HG03521 (cell line): Measurements from ENCODE around the gene MYO3B.
"Not testable (repeated sequence)": the region's sequence is repeated elsewhere in the genome, so short reads cannot be mapped to it uniquely, and the experiment has no call there.

Source experiments
- ATAC-seq: cut with Tn5 transposase; IDR thresholded peaks from one replicate; pipeline ENCODE4 v1.9.1; 2021; ENCODE audit warnings: mild to moderate bottlenecking, moderate library complexity; ENCODE audit not compliant: unreplicated experiment

MYO3B gene

DNA sequence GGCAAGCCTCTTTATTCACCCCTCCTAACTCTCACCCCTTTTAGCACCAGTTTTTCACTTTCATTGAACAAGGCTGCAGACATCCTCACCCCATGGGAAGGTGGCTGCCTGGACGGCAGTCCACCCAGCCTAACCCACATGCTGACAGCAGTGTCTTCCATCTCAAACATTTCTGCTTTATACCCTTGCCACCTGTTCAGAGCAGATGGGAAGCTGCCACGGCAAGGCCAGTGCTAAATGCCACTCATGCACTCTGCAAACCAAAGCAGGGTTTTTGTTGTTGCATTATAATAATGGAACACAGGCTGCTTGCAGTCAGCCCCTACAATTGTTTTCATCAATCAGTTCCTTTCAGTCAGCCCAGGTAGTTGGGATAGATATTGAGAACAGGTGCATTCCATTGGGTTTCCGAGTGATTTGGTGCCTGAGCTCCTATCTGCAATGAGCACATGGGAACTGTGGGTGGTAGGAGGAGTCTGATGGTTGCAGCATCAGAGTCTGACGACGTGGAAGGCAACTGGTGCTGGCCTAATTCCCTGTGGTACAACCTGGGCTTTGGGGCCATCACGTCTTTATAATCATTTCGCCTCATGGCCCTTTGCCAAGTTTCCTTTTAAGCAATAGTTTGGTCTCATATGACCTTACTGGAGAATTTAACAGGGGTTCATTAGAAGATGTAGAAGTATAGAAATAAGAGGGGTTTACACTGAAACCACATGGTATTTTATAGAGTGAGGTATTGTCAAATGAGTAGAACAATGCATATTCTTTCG, 284.7 kb downstream of the MYO3B start:
- no peak for ATAC-seq

DNA sequence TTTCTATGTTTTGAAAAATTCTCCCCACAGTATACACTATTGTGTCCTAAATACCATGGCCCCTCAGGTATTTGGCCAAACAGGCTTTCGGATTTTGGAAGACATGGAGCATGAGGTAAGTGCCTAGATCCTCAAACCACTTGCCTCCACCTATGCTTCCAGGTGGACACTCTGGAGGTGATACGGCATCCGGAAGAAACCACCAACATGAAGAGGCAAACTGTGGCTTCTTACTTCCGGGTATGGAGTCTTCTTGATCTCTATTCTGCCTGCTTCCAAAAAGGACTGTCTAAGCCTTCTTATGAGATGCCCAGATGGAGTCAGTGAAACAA, 285.2 kb downstream of the MYO3B start:
- ATAC-seq, result no peak

DNA sequence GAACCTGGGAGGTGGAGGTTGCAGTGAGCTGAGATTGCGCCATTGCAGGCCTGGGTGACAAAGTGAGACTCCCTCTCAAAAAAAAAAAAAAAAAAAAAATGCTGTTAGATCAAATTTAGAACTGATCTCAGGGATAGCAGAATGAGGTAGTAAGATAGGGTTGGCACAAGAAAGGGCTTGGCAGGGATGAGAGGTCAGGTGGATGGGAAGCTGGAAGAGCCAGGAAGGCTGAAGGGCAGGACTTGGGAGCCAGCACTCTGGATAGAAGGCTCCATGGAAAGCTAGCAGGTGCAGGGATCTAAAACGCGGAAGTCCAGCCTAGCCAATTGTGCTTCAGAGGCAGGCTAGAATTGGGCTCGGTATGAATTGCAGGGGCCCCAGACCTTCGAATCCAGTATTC, 286.3 kb downstream of the MYO3B start:
- no peak for ATAC-seq

DNA sequence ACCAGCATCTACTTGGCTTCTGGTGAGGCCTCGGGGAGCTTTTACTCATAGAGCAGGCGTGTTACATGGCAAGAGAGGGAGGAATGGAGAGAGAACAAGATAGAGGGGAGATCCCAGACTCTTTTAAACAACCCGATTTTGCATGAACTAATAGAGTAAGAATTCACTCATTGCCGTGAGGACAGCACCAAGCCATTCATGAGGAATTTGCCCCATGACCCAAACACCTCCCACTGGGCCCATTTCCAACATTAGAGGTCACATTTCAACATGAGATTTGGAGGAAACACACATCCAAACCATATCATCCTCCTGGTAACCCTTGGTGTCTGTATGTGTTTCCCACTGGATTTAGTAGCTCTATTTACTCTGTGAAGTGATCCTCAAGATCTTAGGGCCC, 287.3 kb downstream of the MYO3B start:
- ATAC-seq, result no peak

DNA sequence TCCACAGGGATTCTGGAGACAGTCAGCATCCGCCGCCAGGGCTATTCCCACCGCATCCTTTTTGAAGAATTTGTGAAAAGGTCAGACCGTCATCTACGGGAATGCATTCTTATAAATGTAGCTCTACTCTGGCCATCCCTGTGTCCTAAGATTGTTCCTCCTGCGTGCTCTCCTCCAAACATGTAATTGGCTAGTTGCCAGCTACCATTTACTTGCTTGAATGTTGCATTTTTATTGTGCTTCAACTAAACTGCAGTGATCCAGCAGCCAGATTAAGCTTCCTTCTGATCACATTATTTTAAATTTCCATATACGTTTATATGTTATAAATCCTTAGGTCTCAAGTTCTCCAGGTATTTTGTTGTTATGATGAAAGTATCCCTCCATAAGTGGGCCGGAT, 288.7 kb downstream of the MYO3B start:
- ATAC-seq, result no peak

DNA sequence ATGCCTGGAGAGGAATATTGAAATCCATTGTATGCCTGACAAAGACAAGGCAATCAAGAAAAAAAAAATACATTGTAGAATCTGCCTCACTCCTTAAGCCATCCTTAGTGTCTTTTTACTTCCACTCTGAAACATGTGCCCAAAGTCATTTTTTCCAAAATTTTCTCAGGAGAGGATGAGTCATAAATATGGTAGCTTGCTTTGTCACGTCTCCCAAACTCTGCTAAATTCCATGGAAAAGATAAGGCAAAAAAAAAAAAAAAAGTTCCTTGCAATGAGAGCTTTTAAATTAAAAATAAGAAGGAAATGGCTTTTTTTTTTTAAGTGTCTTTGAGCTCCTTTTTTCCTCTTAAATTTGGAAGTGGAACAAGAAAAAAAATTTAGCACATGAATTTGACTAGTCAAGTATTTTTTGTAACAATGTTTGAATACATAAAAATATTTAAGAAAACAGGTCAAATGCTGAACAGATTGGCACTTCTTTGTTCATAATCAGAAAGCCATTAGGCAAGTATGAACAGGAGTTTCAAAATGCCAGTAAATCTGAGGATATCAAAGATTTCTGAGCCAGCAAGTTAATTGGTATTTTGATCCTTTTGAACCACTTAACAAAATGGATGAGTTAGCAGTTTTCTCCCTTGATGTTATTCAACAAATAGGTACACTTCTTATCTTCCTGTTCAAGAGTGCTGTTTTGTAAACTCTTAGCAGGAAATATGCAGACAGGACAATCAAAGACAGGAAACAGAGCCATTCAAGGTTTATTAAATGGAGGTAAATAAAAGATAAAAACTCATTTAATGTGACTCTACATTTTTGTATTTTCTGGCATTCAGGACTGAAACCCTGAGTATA, 289.8 kb downstream of the MYO3B start:
- ATAC-seq, result no peak

DNA sequence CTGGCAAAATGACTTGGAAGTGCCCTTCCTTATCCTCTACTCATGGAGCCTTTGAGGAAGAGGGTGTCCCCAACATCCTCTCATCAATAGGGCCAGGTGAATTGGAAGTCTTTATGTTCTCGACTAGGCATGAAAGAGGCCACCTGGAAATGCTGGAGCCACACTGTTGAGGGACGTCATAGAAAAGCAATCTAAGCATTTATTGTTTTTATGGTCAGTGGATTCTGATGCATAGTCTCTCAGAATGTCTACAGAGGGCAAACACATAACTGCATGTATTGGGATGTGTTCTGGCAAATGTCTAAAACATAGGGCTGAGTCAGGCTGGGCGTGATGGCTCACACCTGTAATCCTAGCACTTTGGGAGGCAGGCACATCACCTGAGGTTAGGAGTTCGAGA, 290.6 kb downstream of the MYO3B start:
- no peak for ATAC-seq

DNA sequence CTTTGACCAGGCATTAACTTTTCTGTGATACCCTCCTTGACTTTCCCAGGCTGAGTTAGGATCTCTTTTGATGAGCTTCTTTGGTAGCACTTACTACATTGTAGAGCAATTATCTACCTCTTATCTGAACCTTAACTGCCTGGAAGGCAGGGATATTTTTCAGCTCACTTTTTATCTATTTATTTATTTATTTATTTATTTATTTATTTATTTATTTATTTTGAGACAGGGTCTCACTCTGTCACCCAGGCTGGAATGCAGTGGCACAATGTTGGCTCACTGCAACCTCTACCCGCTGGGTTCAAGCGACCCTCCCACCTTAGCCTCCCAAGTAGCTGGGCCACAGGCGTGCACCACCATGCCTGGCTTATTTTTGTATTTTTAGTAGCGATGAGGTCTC, 294.6 kb downstream of the MYO3B start:
- ATAC-seq, result not testable (repeated sequence)

DNA sequence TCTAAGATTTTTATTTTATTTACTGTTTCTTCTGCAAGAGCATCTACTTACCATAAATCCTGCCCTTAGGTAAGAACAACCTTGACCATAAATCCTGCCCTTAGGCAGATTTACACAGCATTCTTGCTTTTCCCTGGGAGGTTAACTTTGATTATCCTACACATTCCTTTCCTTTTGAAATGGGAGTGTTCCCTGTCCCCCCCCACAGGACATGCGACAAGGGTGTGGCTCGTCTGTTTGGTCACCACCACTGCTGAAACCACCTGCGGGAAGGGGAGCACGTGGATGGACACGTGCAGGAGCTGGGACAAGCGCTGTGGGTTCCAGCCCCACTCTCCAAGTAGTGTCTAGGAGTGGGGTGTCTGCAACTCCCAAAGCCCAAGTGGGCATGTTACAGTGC, 297.9 kb downstream of the MYO3B start:
- no peak for ATAC-seq

DNA sequence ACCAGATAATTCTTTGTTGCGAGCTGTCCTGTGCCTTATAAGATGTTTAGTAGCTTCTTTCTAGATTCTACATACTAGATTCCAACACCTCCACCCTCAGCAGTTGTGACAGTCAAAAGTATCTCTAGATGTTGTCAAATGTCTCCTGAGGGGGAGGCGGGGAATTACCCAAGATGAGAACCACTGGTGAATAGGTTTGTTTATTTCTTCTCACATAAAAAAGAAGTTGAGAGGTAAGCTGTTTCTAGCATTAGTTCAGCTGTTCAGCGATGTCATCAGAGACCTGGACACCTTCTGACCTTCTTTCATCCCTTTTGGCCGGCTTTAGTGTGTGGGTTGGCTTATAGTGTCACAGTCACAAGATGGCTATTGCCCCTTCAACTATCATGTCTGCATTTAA, 299.7 kb downstream of the MYO3B start:
- no peak for ATAC-seq

DNA sequence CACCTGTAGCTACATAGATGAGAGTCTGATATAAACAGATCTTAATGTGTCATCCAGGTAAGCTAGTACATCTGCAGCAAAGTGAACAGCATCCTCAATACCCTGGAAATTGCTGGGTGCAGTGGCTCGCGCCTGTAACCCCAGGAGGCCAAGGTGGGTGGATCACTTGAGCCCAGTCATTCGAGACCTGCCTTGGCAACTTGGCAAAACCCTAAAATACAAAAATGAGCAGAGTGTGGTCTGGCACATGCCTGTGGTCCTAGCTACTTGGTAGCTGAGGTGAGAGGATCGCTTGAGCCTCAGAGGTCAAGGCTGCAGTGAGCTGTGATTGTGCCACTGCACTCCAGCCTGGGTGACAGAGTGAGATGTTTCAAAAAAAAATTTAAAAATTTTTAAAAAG, 303.3 kb downstream of the MYO3B start:
- ATAC-seq, result no peak

DNA sequence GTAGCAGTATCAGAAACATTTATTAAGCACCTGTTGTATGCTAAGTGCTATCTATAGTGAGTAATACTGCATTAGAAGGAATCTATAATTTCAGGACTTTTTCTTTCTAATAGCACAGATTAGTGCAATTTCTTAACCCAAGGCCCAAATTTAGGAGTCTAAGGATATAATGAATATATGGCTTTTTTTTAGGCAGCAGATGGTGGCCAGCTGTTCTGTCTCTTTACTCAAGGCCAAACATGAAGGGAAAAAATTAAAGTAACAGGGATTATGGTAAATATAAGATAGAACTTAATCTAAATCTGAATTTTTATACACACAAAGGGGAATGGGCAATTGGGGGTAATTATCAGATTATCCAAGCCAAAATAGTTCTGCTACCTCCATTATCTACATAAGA, 306.6 kb downstream of the MYO3B start:
- no peak for ATAC-seq

DNA sequence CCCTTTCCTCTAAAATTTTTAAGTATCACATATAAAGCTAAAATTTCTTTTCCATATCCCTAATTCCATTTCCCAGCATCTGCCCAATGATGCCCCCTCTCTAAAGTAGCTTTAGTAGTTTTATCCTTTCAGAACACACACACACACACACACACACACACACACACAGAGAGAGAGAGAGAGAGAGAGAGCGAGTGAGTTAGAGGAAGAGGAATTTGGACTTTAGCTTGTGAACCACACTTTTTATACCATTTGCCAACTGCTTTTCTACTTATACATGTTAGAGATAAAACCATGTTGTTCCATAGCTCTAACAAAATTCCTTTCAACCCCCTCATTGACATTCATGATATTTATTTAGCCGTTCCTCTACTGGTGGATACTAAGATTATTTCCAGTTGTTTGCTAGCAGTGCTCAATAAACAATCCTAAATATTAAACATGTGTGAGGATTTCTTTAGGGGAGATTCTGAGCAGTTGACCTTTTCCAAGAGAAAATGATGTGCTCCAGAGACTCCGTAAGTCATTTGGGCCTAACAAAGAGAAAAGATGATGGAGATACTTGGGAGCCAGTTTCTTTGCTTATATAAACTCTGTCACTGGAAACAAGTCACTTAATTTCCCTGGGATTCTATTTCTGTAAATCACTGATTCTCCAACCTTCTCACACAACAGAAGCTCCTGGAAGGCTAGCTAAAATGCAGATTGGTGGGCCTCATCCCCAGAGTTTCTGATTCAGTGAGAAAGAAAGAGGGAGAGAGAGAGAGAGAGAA, 307.5 kb downstream of the MYO3B start:
- ATAC-seq, result no peak

DNA sequence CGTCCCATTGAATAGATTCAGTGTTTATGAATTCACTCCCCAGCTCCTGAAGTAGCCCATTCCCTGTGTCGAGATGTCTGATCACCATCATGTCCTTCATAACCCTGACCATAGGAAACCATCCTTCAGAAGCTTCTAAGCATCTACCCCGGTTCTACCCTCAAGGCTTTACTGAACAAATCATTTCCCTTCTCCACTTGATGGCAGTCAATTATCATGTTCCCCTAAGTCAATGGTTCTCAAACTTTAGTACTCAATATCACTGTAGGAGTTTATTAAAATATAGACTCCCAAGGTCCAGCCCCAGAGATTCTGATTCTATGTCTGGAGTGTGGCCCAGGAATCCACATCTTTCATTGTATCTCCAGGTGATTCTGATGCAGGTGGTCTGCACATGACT, 308.8 kb downstream of the MYO3B start:
- no peak for ATAC-seq

DNA sequence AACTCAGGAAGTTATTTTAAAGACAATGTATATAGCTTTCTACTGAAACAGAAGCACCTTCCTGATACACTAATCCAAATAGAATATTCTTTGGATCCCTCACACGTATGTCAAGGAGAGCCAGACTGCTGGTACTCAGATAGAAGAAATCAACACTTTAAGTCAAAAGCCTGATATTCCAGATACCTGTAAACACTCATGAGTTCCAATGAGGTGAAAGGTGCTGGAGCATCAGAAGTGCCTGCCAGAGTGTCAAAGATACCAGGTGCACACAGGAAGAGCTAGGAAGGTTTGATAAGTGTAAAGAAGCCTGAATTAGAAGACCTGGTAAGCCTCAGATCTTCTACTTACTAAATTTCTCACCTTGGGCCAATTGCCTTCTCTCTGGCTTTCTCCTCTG, 310.9 kb downstream of the MYO3B start:
- no peak for ATAC-seq

DNA sequence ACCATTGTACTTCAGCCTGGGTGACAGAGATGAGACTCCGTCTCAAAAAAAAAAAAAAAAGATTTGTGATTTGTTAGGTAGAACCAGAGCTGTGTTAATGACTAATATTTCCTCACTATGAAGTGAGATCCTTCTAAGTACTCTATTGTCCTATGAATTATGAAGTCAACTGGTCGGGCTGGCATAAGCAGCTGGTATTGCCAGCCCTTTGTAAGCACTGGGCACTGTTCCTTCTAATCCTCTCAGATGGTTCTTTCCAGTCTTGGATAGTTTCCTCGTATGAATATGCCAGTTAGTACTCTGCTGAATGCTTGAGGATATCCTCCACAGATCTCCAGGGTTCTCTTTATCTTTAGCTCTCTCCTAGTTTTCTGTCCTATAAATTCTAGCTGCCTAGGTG, 314.1 kb downstream of the MYO3B start:
- no peak for ATAC-seq

DNA sequence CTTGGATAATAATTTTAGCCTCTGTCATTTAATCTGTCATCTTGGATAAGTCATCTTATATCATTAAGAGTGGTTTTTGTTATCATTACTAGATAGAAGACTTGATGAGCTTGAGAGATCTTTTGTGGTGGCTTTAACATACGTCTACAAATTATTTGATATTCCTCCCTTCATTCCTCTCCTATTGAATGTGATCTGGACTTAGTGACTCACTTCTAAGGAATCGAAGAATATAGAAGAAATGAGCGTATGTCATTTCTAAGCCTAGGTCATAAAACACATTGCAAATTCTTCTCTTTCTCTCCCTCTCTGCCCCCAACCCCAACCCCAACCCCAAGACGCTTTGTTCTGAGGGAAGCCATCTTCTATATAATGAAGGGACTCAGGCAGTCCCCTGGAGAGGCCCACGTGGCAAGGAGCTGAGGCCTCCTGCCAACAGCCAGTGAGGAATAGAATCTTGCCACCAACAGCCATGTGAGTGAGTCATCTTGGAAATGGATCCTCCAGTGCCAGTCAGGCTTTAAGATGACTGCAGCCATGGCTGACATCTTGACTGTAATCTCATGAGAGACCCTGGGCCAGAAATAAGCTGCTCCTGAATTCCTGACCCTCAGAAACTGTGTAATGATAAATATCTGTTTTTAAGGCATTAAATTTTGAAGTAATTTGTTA, 315.6 kb downstream of the MYO3B start:
- ATAC-seq, result no peak

DNA sequence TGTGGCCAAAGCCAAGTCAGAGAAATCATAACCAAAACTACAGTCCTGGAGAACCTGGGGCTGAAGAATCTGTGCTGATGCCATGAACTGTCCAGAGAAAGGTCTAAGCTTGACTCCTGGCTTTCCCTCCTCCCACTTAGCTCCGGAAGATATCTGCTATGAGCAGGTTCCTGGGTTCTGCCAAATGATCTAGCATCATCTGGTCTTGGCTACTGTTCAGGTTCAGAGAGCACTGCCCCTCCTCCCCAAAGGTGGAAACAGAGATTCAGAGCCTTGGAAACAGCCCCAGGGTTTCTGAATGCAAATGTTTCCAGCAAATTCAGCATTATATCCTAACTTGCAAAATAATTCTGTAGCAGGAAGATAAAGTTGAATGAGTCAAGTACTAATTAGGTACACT, 317.9 kb downstream of the MYO3B start:
- ATAC-seq, result no peak

DNA sequence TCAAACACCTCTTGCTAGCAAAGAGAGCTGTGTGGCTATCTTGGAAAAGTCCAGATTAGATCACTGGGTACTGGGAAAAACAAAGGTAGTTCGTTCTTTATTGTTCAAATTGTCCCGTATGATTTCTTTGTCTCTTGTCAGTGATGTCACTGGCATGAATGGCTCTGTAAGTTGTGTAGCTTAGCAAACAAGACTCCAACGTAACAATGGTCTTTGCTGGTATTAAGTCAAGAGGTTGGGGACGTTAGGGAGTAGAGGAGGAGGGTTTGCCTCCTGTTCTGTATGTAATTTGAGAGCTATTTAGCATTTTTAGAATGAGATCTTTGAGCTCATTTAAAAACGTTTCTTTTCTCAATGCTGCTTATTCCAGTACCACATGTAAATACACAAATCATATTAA, 320.7 kb downstream of the MYO3B start:
- ATAC-seq, result no peak

DNA sequence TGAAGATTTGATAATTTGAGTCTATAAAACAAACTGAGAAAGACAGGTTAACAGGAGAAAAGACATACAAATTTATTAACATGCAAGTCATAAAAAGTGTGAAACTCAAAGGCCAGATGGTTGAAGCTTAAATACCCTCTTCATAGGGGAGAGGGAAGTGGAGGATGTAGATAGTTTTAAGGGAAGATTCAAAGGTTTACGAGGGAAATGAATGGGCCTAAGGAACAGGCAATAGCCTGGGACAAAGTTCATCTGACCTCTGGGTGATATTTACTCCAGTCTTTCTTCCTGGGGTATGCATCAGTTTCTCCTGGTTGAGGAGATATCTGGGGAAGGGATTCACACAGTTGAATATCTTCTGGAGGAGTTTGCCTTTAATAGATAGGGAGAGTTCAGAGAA, 322.2 kb downstream of the MYO3B start:
- ATAC-seq, result no peak

DNA sequence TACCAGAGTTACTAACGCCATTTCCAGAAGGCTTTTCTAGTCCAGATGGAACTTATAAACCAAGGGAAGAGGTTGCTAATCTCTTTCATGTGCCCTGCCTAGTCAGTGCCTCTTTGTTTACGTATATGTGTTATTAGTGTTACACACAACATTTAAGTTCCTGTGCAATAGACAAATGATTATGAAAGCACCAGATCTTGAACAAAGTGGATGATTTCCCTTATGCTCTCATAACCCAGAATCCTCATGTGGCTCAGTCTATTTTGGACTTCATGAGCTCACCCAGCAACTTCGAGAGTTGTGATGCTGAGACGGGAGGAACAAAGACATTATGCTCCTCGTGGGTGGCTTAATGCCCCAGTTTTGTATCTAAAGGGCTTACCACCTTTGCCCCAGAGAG, 322.8 kb downstream of the MYO3B start:
- ATAC-seq, result no peak
